Loucy (cell line): ENCODE measurements around the gene CROCC.
"Not testable (repeated sequence)": the region's sequence is repeated elsewhere in the genome, so short reads cannot be mapped to it uniquely, and the experiment has no call there.

Source experiments
- H2AFZ ChIP-seq: fragments of 200-600 bp; sonication (generic); 2 replicates; pipeline ENCODE4 v1.6.0; 2016; ENCODE audit warnings: antibody characterized with exemption, mild to moderate bottlenecking, low read length, moderate library complexity
- H3F3A ChIP-seq: fragments of 200-600 bp; 2 replicates; pipeline ENCODE4 v1.6.0; 2016; ENCODE audit warnings: antibody characterized with exemption, low read depth, mild to moderate bottlenecking
- H3K27me3 ChIP-seq: fragments of 200-600 bp; sonication (generic); 2 replicates; pipeline ENCODE4 v1.6.1; 2014; ENCODE audit warnings: low read length, mild to moderate bottlenecking; ENCODE audit not compliant: insufficient read depth, poor library complexity, severe bottlenecking
- H3K36me3 ChIP-seq: fragments of 200-600 bp; sonication (generic); 2 replicates; pipeline ENCODE4 v1.6.1; 2016; ENCODE audit warnings: low read length; ENCODE audit not compliant: insufficient read depth
- H3K4me1 ChIP-seq: fragments of 200-600 bp; sonication (generic); 2 replicates; pipeline ENCODE4 v1.5.1; 2014; ENCODE audit warnings: low read length, mild to moderate bottlenecking; ENCODE audit not compliant: insufficient read depth, poor library complexity, severe bottlenecking
- H3K4me2 ChIP-seq: fragments of 200-600 bp; sonication (generic); 2 replicates; pipeline ENCODE4 v1.6.0; 2014; ENCODE audit warnings: antibody characterized with exemption, low read length, low read depth, mild to moderate bottlenecking; ENCODE audit not compliant: poor library complexity, severe bottlenecking
- H3K4me3 ChIP-seq: fragments of 200-600 bp; sonication (generic); 2 replicates; pipeline ENCODE4 v1.5.1; 2014; ENCODE audit warnings: low read length, mild to moderate bottlenecking, mixed read lengths; ENCODE audit not compliant: poor library complexity, severe bottlenecking
- H3K79me2 ChIP-seq: fragments of 200-600 bp; sonication (generic); 2 replicates; pipeline ENCODE4 v1.6.1; 2014; ENCODE audit warnings: low read length; ENCODE audit not compliant: insufficient read depth
- H3K9ac ChIP-seq: fragments of 200-600 bp; sonication (generic); 2 replicates; pipeline ENCODE4 v1.6.0; 2014; ENCODE audit warnings: mild to moderate bottlenecking, low read depth, low read length, moderate library complexity; ENCODE audit not compliant: poor library complexity, severe bottlenecking
- H3K9me2 ChIP-seq: fragments of 200-600 bp; sonication (generic); replicated peaks from 2 replicates; pipeline ENCODE4 v1.6.1; 2016; ENCODE audit warnings: low read depth, low read length, mixed read lengths
- H3K9me3 ChIP-seq: fragments of 200-600 bp; sonication (generic); 2 replicates; pipeline ENCODE4 v1.6.1; 2014; ENCODE audit warnings: mild to moderate bottlenecking, antibody characterized with exemption, low read length, low read depth; ENCODE audit not compliant: insufficient read depth
- H4K20me1 ChIP-seq: fragments of 200-600 bp; sonication (generic); 2 replicates; pipeline ENCODE4 v1.6.0; 2014; ENCODE audit warnings: antibody characterized with exemption, low read length, mild to moderate bottlenecking; ENCODE audit not compliant: insufficient read depth, poor library complexity, severe bottlenecking
- EZH2phosphoT487 ChIP-seq: fragments of 200-600 bp; IDR thresholded peaks from 2 replicates; pipeline ENCODE4 v1.6.1; 2018; ENCODE audit warnings: antibody characterized with exemption, mild to moderate bottlenecking, moderate library complexity, borderline replicate concordance
- TF ChIP-seq, protein P1 (sequence below): fragments of 200-600 bp; sonication (generic); conservative IDR thresholded peaks from 2 replicates; pipeline ENCODE4 v1.5.1; 2014; ENCODE audit warnings: mild to moderate bottlenecking, antibody characterized with exemption, low read length

The CROCC gene

GRCh38 chr1:16952376-16952775 is 30.6 kb downstream of the CROCC start:
- not testable (repeated sequence) for H3K27me3 ChIP-seq, H3K9me2 ChIP-seq, H3F3A ChIP-seq, H2AFZ ChIP-seq, H3K36me3 ChIP-seq, H3K4me3 ChIP-seq, H3K9me3 ChIP-seq, H3K4me1 ChIP-seq, H4K20me1 ChIP-seq, H3K79me2 ChIP-seq, H3K9ac ChIP-seq, H3K4me2 ChIP-seq

DNA sequence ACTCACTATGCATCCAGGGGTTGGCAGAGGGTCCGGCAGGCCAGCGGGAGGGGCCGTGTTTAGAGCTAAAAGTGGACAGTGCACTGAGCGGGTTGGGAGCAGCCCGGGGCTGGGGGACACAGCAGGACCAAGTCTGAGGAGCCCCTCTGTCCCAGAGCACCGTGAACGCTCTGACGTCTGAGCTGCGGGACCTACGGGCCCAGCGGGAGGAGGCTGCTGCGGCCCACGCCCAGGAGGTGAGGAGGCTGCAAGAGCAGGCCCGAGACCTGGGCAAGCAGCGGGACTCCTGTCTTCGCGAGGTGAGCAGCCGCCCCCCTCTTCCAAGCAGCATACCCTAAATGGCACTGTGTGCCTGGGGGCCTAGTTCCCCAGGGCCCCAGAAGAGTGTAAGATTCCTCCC is 32.8 kb downstream of the CROCC start:
- Histone ChIP-seq H3K4me3 (no peak overlapping the region), H3K9me3 (no peaks in the 10 kb centered on the region), H3F3A (no peaks in the 10 kb centered on the region), H4K20me1 (no peaks in the 10 kb centered on the region), H3K79me2 (no peaks in the 10 kb centered on the region), H3K27me3 (no peaks in the 10 kb centered on the region), H3K4me1 (no peaks in the 10 kb centered on the region), H3K4me2 (no peak overlapping the region), H3K9ac (no peak overlapping the region), H2AFZ (no peak overlapping the region), H3K9me2 (no peaks in the 10 kb centered on the region), H3K36me3 (no peaks in the 10 kb centered on the region)
- TF ChIP-seq, protein P1, sequence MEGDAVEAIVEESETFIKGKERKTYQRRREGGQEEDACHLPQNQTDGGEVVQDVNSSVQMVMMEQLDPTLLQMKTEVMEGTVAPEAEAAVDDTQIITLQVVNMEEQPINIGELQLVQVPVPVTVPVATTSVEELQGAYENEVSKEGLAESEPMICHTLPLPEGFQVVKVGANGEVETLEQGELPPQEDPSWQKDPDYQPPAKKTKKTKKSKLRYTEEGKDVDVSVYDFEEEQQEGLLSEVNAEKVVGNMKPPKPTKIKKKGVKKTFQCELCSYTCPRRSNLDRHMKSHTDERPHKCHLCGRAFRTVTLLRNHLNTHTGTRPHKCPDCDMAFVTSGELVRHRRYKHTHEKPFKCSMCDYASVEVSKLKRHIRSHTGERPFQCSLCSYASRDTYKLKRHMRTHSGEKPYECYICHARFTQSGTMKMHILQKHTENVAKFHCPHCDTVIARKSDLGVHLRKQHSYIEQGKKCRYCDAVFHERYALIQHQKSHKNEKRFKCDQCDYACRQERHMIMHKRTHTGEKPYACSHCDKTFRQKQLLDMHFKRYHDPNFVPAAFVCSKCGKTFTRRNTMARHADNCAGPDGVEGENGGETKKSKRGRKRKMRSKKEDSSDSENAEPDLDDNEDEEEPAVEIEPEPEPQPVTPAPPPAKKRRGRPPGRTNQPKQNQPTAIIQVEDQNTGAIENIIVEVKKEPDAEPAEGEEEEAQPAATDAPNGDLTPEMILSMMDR = no peak
- no peak for TF ChIP-seq EZH2phosphoT487

DNA sequence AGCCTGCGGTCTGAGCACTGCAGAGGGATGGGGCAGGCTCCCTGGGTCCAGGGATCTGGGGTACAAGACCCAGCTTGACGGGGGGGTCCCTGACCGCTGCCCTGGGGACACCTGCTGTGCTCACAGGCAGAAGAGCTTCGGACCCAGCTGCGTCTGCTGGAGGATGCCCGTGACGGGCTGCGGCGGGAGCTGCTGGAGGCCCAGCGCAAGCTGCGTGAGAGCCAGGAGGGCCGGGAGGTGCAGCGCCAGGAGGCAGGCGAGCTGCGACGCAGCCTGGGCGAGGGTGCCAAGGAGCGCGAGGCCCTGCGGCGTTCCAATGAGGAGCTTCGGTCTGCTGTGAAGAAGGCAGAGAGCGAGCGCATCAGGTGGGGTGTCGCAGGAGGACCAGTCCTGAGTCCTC is 33.5 kb downstream of the CROCC start:
- no peaks in the 10 kb centered on the region for H3K9me2 ChIP-seq
- H4K20me1 ChIP-seq = no peaks in the 10 kb centered on the region
- TF ChIP-seq, protein P1 = no peak
- no peak for TF ChIP-seq EZH2phosphoT487
- no peaks in the 10 kb centered on the region for H3K36me3 ChIP-seq
- no peak overlapping the region for H3K9ac ChIP-seq
- H3K4me3 ChIP-seq = no peak overlapping the region
- no peaks in the 10 kb centered on the region for H3K27me3 ChIP-seq
- no peak overlapping the region for H3K4me2 ChIP-seq
- H3K79me2 ChIP-seq = no peaks in the 10 kb centered on the region
- no peak overlapping the region for H2AFZ ChIP-seq
- H3K9me3 ChIP-seq = no peaks in the 10 kb centered on the region
- H3F3A ChIP-seq = no peaks in the 10 kb centered on the region
- H3K4me1 ChIP-seq = no peaks in the 10 kb centered on the region

DNA sequence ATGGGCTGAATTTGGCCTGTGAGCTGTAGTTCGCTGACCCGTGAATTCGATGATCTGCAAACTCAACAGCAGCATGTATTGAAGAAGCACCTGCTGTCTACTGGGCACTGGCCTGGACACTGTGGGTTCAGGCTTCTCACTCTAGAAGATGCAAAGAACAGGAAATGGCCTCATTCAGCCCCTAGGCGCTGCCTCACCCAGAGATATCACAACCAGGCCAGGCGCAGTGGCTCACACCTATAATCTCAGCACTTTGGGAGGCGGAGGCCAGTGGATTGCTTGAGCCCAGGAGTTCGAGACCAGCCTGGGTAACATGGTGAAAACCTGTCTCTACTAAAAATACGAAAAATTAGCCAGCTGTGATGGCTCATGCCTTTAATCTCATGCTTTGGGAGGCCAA is 35.0 kb downstream of the CROCC start:
- Histone ChIP-seq H3K4me1 (no peaks in the 10 kb centered on the region), H3F3A (no peaks in the 10 kb centered on the region), H4K20me1 (no peaks in the 10 kb centered on the region), H3K4me3 (no peak overlapping the region), H3K9me2 (no peaks in the 10 kb centered on the region), H3K9me3 (no peaks in the 10 kb centered on the region), H3K36me3 (no peaks in the 10 kb centered on the region), H3K9ac (no peak overlapping the region), H3K4me2 (no peak overlapping the region), H3K79me2 (no peaks in the 10 kb centered on the region), H3K27me3 (no peaks in the 10 kb centered on the region), H2AFZ (no peak overlapping the region)
- TF ChIP-seq, protein P1 = no peak
- TF ChIP-seq EZH2phosphoT487 = no peak
